T-helper 2 cell treated with Interferon-gamma antibody and Interleukin-4, amounts not matched to agents 5 μg/mL and 100 μg/mL, for 36 hours (primary cell): ENCODE data around the gene HOXD10.
A peak's percentile ranks its signal among the peaks of the same experiment; 100 is the strongest.

Experiments
- DNase-seq: peaks from one replicate; pipeline ENCODE4 v3.0.0; 2021; ENCODE audit warnings: low spot score
- H3K27ac Mint-ChIP-seq: one replicate; pipeline ENCODE4 v1.8.0; 2021; ENCODE audit warnings: mild to moderate bottlenecking, mixed read lengths
- H3K27me3 Mint-ChIP-seq: one replicate; pipeline ENCODE4 v1.8.0; 2021; ENCODE audit warnings: low read depth, mixed read lengths
- H3K36me3 Mint-ChIP-seq: one replicate; pipeline ENCODE4 v1.8.0; 2021; ENCODE audit warnings: low read depth, mixed read lengths
- H3K4me1 Mint-ChIP-seq: one replicate; pipeline ENCODE4 v1.8.0; 2021; ENCODE audit warnings: low read depth, mixed read lengths
- H3K4me3 Mint-ChIP-seq: one replicate; pipeline ENCODE4 v1.8.0; 2022; ENCODE audit warnings: mild to moderate bottlenecking, moderate library complexity, mixed read lengths
- H3K9me3 Mint-ChIP-seq: one replicate; pipeline ENCODE4 v1.8.0; 2021; ENCODE audit warnings: mixed read lengths

HOXD10 gene

DNA sequence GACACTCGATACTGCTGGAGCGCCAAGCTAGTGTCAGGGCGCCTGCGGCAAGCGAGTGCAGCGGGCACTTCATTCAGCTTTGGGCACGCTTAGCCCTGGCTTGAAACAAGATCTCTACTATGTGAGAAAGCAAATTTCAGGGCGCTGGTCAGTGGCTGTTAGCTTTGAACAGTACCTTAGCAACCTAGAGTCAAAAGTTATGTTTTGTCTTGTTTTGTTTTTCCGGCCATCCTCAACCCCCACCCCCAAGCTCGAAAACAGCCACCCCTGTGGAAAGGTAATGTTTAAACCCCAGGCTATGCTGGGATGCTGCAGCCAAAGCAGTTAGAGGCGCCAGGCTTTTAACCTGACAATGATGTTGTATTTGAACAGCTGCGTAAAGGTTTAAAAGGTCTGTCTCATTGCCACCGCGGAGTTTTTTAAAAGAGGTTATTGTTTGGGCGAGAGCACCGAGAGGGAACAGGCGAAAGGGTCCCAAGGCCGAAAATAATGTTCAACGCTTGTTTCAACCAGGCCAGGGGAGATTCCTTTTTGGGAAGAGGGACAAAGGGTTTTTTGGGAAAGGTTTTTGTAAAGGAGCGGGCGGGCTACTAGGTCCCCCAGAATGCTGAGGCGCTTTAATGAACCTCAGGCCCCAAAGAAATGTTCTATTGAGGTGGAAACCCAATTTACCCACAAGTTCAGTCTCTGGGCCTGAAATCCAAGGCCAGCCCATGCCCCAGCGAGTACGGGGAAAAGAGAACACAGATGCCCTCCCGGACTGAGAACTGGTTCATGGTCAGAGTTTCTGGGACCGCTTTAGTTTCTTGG is 2.3 kb upstream of the HOXD10 start:
- H3K27me3 Mint-ChIP-seq, result peaks cover 92% of the 10 kb centered on the region
- peaks cover 4% of the 10 kb centered on the region for H3K4me1 Mint-ChIP-seq
- H3K36me3 Mint-ChIP-seq, result peaks cover 3% of the 10 kb centered on the region
- no peak for DNase-seq
- no peak overlapping the region for H3K27ac Mint-ChIP-seq
- peaks cover 2% of the 10 kb centered on the region for H3K9me3 Mint-ChIP-seq
- H3K4me3 Mint-ChIP-seq, result no peak overlapping the region

GRCh38 chr2:176114930-176115625 is 1.5 kb upstream of the HOXD10 start:
- H3K4me3 Mint-ChIP-seq, result no peak overlapping the region
- no peak overlapping the region for H3K27ac Mint-ChIP-seq
- peaks cover 3% of the 10 kb centered on the region for H3K36me3 Mint-ChIP-seq
- H3K27me3 Mint-ChIP-seq, result peaks cover 92% of the 10 kb centered on the region
- H3K9me3 Mint-ChIP-seq, result no peaks in the 10 kb centered on the region
- no peak for DNase-seq
- H3K4me1 Mint-ChIP-seq, result peaks cover 3% of the 10 kb centered on the region

DNA sequence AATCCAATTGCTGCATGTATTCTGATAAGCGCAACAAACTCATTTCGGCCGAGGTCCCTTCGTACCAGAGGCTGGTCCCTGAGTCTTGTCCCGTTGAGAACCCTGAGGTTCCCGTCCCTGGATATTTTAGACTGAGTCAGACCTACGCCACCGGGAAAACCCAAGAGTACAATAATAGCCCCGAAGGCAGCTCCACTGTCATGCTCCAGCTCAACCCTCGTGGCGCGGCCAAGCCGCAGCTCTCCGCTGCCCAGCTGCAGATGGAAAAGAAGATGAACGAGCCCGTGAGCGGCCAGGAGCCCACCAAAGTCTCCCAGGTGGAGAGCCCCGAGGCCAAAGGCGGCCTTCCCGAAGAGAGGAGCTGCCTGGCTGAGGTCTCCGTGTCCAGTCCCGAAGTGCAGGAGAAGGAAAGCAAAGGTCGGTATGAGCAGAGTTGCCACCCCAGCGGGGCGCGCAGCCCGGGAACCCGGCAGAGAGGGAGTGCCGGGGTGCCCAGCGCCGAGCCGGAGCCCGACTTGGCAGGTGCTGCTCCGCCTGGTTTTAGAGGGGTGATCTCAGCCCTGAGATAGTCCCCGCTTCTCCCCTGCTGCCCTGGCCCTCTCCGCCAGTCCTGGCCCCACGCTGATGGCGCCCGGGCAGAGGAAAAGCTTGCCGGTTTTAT is 714 bp downstream of the HOXD10 start:
- peak overlapping the region; percentile 21 for H3K27ac Mint-ChIP-seq
- peaks cover 87% of the 10 kb centered on the region for H3K27me3 Mint-ChIP-seq
- DNase-seq, result no peak
- H3K9me3 Mint-ChIP-seq, result no peaks in the 10 kb centered on the region
- H3K36me3 Mint-ChIP-seq, result peaks cover 3% of the 10 kb centered on the region
- no peak overlapping the region for H3K4me3 Mint-ChIP-seq
- H3K4me1 Mint-ChIP-seq, result peaks cover 3% of the 10 kb centered on the region

- no peak overlapping the region for H3K4me3 Mint-ChIP-seq
- H3K27me3 Mint-ChIP-seq, result peaks cover 84% of the 10 kb centered on the region
- H3K36me3 Mint-ChIP-seq, result peaks cover 3% of the 10 kb centered on the region
- H3K27ac Mint-ChIP-seq, result no peak overlapping the region
- no peak for DNase-seq
- peaks cover 3% of the 10 kb centered on the region for H3K4me1 Mint-ChIP-seq
- H3K9me3 Mint-ChIP-seq, result no peaks in the 10 kb centered on the region
Measured at GRCh38 chr2:176117823-176118371, 1.3 kb downstream of the HOXD10 start.

DNA sequence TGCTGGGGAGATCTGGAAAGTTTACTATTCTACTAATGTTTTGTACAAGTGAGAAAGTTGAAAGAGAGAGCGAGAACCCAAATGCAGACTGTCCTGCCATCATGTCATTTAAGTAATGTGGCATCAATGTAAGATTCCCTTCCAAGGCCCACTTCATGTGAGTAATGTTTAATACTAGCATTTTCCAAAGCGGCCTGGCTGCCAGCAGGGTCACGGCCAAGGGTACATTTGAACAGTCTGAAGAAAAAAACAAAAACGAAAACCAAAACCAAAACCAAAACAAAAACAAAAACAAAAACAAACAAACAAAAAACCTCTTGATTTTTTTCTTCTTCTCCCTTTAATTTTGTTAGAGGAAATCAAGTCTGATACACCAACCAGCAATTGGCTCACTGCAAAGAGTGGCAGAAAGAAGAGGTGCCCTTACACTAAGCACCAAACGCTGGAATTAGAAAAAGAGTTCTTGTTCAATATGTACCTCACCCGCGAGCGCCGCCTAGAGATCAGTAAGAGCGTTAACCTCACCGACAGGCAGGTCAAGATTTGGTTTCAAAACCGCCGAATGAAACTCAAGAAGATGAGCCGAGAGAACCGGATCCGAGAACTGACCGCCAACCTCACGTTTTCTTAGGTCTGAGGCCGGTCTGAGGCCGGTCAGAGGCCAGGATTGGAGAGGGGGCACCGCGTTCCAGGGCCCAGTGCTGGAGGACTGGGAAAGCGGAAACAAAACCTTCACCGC is 2.2 kb downstream of the HOXD10 start:
- no peak for DNase-seq
- no peaks in the 10 kb centered on the region for H3K9me3 Mint-ChIP-seq
- peaks cover 3% of the 10 kb centered on the region for H3K4me1 Mint-ChIP-seq
- peaks cover 3% of the 10 kb centered on the region for H3K36me3 Mint-ChIP-seq
- H3K27me3 Mint-ChIP-seq, result peaks cover 82% of the 10 kb centered on the region
- no peak overlapping the region for H3K27ac Mint-ChIP-seq
- H3K4me3 Mint-ChIP-seq, result no peak overlapping the region

GRCh38 chr2:176120364-176121189 is 4.0 kb downstream of the HOXD10 start:
- peaks cover 84% of the 10 kb centered on the region for H3K27me3 Mint-ChIP-seq

DNA sequence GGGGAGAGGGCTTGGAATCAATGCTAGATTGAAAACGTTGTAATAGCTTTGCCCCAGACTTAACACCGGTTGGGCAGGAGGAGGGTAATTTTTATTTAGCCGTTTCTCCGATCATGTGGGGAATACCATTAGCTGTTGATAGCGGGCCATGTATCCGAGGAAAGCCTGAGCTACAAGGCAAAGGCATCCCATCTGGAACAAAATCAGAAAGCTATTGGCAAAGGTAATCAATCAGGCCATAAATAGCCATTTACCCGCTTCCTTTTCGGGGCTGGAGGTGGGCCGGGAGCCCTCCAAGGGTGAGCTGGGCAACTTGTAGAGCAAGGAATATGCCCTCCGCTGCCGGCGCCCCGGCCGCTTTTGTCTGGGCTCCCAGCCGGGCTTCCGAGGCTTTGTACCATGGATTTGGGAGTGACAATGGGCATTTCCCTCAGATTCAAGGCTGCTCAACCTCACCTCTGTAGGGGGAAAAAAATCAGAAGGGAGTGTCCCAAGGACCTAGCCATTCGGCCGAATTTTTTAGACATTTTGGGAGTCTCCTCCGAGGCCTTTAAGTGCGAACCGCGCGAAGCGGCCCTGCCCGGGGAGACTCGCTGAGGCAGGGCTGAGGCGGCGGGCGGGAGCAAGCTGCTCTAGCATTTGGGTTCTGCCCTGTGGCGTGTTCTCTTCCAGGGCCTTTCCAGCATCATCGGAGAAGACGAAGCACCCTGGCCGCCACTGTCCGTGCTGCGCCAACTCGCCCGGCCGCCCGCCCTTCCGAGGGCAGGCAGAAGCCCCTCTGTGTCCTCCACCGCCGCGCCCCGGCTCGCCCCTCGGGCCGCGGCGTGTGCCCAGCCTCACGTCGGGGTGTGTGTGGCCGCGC is 4.8 kb downstream of the HOXD10 start:
- no peak for DNase-seq
- Mint-ChIP-seq H3K27me3 (peaks cover 84% of the 10 kb centered on the region), H3K4me3 (no peak overlapping the region), H3K4me1 (peaks cover 3% of the 10 kb centered on the region), H3K9me3 (no peaks in the 10 kb centered on the region), H3K36me3 (peaks cover 3% of the 10 kb centered on the region), H3K27ac (peak overlapping the region; percentile 57)

More at GRCh38 chr2:176120364-176121189, 4.0 kb downstream of the HOXD10 start:
- Mint-ChIP-seq H3K4me3 (no peak overlapping the region), H3K27ac (no peak overlapping the region), H3K4me1 (peaks cover 3% of the 10 kb centered on the region), H3K9me3 (no peaks in the 10 kb centered on the region), H3K36me3 (peaks cover 3% of the 10 kb centered on the region)
- DNase-seq, result no peak

- peaks cover 3% of the 10 kb centered on the region for H3K4me1 Mint-ChIP-seq
- H3K36me3 Mint-ChIP-seq, result no peaks in the 10 kb centered on the region
- peak overlapping the region; percentile 41 for H3K27ac Mint-ChIP-seq
- H3K4me3 Mint-ChIP-seq, result no peak overlapping the region
- H3K27me3 Mint-ChIP-seq, result peaks cover 84% of the 10 kb centered on the region
- no peaks in the 10 kb centered on the region for H3K9me3 Mint-ChIP-seq
- DNase-seq, result no peak
Measured at GRCh38 chr2:176122052-176122682, 5.6 kb downstream of the HOXD10 start.

DNA sequence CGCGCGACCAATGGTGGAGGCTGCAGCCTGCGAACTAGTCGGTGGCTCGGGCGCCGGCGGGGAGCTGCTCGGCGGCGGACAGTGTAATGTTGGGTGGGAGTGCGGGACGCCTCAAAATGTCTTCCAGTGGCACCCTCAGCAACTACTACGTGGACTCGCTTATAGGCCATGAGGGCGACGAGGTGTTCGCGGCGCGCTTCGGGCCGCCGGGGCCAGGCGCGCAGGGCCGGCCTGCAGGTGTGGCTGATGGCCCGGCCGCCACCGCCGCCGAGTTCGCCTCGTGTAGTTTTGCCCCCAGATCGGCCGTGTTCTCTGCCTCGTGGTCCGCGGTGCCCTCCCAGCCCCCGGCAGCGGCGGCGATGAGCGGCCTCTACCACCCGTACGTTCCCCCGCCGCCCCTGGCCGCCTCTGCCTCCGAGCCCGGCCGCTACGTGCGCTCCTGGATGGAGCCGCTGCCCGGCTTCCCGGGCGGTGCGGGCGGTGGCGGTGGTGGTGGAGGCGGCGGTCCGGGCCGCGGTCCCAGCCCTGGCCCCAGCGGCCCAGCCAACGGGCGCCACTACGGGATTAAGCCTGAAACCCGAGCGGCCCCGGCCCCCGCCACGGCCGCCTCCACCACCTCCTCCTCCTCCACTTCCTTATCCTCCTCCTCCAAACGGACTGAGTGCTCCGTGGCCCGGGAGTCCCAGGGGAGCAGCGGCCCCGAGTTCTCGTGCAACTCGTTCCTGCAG is 6.3 kb downstream of the HOXD10 start, which contains the start of gene HOXD9:
Gene HOXD9, plus strand, starts transcription at position 37 of the 728 bp plus-strand sequence. Its CDS starts 50 bp downstream, at position 87.
- peak within 1 kb of the TSS; percentile 76 for H3K27ac Mint-ChIP-seq
- H3K9me3 Mint-ChIP-seq, result no peaks in the 10 kb centered on the region
- no peak within 1 kb of the TSS for H3K4me3 Mint-ChIP-seq
- H3K36me3 Mint-ChIP-seq, result no peaks in the 10 kb centered on the region
- DNase-seq, result no peak
- H3K4me1 Mint-ChIP-seq, result peaks cover 3% of the 10 kb centered on the region
- peaks cover 85% of the 10 kb centered on the region for H3K27me3 Mint-ChIP-seq

DNA sequence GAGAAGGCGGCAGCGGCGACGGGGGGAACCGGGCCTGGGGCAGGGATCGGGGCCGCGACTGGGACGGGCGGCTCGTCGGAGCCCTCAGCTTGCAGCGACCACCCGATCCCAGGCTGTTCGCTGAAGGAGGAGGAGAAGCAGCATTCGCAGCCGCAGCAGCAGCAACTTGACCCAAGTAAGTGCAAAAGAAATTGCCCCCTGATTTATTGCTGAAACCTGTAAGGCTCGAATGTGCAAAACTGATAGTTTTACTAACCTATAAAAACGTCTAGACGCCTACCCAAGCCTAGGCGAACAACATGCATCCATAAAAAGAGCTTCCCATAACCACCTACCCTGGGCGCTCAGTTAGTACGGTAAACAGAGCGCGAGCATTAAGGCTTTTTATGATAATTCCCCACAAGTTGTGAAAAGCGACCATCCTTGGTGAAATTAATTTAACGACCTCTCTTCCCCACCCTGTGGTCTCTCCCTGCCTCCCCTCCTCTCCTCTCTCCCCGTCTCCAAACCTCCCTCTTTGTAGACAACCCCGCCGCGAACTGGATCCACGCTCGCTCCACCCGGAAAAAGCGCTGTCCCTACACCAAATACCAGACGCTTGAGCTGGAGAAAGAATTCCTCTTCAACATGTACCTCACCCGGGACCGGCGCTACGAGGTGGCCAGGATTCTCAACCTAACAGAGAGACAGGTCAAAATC is 7.0 kb downstream of the HOXD10 start:
- Mint-ChIP-seq H3K36me3 (no peaks in the 10 kb centered on the region), H3K4me3 (peak overlapping the region; percentile 27), H3K4me1 (peaks cover 1% of the 10 kb centered on the region), H3K27ac (peak overlapping the region; percentile 76), H3K9me3 (no peaks in the 10 kb centered on the region), H3K27me3 (peaks cover 85% of the 10 kb centered on the region)
- DNase-seq, result no peak
